CD1c-positive myeloid dendritic cell (primary cell): ENCODE measurements around the gene GLT8D1.
A peak's percentile ranks its signal among the peaks of the same experiment; 100 is the strongest.

ENCODE experiments used
- DNase-seq: peaks from one replicate; pipeline ENCODE4 v3.0.0-alpha.2; 2016; ENCODE audit errors: extremely low spot score

GLT8D1 gene

DNA sequence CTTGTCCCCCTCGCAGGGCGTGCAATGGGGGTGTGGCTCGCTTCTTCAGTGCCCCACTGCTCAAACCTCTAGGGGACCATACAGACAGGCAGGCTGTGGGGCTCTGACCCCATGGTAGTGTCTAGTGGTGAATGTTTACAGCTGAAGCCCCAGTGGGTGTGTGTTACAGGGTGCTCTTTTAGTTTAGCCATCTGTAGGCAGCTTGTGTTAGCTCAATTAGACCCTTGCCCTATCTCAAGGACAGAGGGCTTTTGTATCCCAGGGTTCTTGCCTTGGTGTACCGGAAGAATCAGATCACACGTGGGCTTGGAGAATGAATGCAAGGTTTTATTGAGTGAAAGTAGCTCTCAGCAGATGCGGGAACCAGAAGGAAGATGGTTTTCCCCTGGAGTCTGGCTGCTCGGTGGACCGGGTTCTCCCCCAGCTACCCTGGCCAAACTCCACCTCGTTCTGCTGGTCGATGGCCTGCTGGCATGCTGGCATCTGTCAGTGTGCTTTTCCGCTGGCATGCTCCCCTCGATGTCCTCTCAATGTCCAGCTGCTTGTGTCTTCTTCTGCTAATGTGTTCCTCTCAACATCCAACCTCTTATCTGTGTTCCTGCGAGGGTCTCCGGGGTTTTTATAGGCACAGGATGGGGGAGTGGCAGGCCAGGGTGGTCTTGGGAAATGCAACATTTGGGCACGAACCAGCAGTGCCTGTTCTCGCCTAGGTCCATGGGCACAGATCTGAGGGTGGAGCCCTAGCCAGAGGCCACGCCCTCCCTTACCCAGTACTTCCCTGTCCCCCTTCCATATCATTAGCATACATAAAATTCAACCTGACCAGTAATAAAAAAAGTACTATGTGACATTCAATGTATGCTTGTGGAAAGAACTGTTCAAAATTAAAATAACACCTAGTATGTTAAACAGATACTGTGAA lies 7.0 kb upstream of the GLT8D1 start:
- no peak for DNase-seq

DNA sequence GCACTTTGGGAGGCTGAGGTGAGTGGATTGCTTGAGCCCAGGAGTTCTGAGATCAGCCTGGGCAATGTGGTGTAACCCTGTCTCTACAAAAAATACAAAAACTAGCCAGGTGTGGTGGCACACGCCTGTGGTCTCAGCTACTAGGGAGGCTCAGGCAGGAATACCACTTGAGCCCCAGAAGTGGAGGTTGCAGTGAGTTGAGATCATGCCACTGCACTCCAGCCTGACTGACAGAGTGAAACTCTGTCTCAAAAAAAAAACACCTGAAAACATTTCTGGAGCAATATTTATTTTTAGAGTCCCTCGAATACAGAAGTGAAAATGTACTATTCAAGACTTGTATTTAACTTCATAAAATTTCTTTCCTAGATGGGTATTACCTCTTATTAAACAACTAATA lies 4.9 kb upstream of the GLT8D1 start:
- DNase-seq = no peak

DNA sequence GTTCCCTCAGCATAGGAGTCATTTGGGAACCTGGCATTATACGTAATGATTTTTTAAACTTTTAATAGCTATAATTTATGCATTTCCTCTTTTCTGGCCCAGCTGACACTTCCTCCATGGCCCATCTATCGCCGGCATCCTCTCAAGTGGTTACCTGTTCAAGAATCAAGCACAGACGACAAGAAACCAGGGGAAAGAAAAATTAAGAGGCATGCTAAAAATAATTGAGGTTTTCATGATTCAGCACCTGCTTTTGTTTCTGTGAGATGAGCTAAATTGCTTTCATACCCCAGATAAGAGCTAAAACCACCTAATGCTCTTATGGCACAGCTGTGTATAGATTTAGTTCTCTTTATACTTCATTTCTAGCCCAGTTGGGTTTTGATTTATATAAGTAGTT lies 2.0 kb upstream of the GLT8D1 start:
- DNase-seq = no peak

- DNase-seq = no peak
Observed at GRCh38 chr3:52705438-52705687, 228 bp downstream of the GLT8D1 start.

- no peak for DNase-seq
Observed at GRCh38 chr3:52704611-52705437, 767 bp downstream of the GLT8D1 start.

GRCh38 chr3:52703341-52703740 lies 2.2 kb downstream of the GLT8D1 start:
- no peak for DNase-seq

DNA sequence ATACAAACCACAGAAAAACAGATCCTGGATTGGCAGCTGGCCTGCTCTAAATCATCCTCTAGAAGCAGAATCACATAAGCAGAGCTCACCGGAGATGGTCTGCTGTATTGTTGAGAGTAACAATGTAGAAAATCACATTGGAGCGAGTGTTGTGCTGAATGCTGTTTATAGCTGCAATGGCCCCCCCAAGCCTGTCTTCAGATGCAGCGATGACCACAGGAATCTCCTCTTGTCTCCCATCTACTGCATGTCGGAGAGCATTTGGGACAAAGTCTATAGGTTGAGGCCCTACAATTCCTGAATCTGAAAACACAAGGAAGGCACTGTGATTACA lies 8.0 kb downstream of the GLT8D1 start:
- DNase-seq = no peak

- DNase-seq = peak; percentile 57
Observed at GRCh38 chr3:52696830-52697631, 8.6 kb downstream of the GLT8D1 start.

DNA sequence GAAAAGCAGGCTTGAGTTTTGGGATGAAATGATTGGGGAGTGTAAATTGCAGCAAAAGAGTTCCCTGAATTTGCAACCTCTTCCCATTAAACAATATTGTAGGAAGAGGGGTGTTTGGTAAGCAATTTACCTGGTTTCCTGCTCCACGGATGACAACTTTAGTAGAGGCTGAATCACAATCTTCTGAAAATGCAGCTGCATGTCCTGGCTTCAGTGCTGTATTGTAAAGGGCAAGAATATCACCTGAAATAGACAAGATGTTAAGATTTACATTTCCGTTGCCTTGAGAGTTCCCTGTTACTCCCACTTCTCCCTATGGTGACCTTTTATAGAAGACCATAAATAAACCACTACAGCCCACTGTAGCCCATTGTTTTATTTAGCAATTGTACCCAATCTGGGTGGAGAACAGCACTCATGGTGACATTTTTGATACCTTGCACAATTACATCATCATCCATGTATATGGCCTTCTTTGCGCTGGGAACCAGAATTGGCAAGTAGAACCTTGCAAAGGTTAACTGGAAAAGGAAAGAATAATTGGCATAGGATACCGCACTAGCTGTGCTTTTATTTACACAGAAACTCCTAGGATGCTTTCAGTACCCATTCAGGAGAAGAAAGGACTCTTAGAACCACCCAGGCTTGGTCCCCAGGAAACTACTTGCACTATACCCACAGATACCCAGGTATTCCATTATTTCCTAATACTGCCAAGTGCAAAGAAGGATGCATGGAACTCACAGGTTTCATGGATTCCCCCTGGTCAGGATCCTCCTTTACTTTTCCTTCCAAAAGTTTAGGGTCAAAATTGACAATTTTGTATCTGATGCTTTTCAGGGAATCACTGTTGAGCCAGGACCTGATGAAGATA lies 9.6 kb downstream of the GLT8D1 start:
- DNase-seq = no peak

DNA sequence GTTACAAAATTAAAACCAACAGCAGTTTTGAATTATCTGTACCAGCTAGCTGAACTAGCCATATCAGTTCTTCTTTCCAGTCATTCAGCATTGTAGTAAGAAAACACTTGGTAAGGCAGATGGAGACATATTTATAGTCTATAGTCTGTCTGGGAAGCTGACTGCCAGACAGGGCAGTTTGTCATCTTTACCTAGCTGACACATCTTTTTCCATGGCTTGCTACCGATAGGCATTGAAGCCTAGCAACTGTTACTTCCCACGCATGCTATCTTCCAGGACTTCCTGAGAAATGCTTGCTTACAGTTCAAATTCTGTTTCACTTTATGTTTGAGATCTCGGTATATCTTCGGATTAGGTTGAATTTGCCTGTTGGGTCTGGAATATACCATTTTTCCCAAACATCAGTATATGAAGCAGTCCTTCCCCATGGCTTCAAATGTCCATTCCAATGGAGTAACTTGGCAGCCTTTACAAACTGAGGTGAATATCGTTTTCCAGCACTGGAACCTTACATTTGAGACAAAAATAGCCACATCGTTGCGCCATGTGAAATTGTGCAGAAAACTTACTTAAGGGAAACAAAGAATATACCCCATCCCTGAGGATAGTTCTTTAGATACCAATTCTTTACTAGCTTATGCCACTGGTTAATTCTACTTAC lies 10.9 kb downstream of the GLT8D1 start:
- DNase-seq = no peak

GRCh38 chr3:52693071-52693470 lies 12.5 kb downstream of the GLT8D1 start:
- DNase-seq = no peak

GRCh38 chr3:52690560-52690959 lies 15.0 kb downstream of the GLT8D1 start:
- no peak for DNase-seq

GRCh38 chr3:52689151-52689550 lies 16.4 kb downstream of the GLT8D1 start:
- DNase-seq = no peak

- no peak for DNase-seq
Observed at GRCh38 chr3:52688266-52688665, 17.3 kb downstream of the GLT8D1 start.

DNA sequence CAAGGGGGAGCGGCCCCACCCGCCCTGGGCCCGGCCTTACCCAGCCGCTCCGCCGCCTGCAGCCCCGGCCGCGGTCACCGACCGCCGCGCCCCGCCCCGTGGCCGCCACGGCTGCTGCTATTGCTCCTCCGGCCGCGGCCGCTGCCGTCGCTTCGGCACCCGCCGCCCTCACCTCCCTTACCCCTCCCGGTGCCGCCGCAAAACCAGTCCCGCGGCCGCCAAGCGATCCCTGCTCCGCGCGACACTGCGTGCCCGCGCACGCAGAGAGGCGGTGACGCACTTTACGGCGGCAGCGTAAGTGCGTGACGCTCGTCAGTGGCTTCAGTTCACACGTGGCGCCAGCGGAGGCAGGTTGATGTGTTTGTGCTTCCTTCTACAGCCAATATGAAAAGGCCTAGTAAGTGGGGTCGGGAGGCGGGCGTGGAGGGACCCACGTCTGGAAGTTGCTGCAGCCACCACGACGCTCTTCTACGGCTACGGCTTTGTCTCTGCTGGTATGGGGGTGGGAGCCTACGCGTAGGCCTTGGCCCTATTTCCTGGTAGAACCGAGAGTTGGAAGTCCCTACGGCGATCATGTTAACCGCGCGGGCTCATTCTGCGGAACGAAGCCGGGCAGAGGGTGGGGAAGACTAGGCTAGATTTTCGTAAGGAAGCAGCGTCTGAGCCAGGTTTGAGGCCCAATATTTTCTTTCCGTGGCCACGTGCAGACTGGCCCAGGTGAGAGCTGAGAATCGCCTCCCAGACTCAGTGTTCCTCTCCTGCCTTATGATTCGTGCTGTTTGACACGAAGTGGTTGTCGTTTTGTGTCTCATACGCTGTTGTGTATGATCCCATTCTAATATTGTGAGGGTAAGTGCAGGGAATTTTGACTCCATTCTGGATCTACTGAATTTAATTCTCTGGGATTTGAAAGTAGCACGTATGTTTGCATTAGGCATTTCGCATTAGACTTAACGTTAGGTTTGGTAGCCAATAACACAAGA lies 19.6 kb downstream of the GLT8D1 start, which contains the start of the genes GNL3 and PBRM1:
GNL3 (plus strand) TSS at position 324 of the 983 bp plus-strand sequence; CDS start at position 385, 61 bp downstream.
PBRM1 (minus strand) TSS at position 205 of the 983 bp plus-strand sequence.
- DNase-seq = peak; percentile 98

DNA sequence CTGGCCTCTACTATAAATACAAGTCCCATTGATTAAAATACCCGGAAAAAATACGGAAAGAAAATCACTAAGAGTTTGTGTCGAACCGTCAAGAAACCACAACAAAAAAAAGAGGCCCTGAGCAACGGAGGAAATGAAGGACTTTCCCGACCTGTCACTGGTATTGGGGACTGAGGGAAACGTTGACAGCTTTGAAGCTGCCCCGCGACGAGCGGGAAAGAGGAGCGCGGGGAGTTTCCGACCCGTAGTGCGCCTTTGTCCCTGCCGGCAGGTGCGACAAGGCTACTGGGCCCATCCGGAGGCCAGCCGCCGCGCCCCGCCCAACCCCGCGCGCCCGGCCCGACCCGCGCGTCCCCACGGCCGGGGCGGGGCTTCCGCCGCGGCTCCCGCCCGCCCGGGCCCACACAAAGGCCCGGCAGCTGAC lies 20.3 kb downstream of the GLT8D1 start:
- peak; percentile 91 for DNase-seq

DNA sequence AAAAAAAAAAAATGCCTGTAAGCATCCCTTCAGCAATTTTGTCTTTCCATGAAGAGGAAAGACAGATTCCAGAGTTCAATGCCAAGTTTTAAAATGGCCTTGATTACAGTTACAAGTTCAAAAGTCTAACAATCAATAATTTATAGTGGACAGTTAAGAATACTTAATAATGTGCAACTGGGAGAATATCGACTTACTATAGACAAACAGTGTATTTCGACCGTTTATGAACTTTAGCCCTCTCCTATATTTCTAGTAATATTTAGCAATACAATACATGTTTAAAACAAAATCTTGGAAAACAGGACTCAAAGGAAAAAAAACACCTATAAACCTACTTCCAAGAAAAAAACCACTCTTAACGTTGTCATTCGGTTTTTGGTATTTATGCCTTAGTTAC lies 21.4 kb downstream of the GLT8D1 start:
- no peak for DNase-seq

- DNase-seq = no peak
Observed at GRCh38 chr3:52683611-52684010, 22.0 kb downstream of the GLT8D1 start.

DNA sequence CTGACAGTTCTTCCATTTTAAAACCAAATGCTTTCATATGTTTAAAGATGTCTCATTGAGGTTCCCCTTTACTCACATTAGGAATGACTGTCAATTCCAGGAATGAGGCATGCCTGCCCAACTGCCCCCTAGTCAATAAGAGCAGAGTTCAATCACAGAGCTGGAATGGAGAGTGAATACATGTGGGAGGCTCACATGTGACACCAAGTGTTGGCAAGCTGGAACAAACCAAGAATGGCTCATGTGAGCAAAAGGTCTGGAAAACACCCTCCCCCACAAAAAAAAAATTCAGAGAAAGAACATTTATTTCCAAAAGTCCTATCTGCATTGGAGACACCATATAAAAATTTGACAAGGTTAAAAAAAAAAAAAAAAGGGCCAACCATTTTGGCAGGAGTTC lies 23.6 kb downstream of the GLT8D1 start:
- peak; percentile 92 for DNase-seq
